ENCODE results near the gene CDK4.

- TF ChIP-seq BHLHE40 (IDR thresholded peaks at IDR 0.05; ENCODE audit: borderline replicate concordance) = no peak
- TF ChIP-seq NFRKB (IDR thresholded peaks at IDR 0.05) = no peak
Measured at GRCh38 chr12:57743769-57744168, 8.3 kb downstream of the CDK4 start.

Measured in HEK293T (cell line).